Endothelial cell of umbilical vein (primary cell): ENCODE results near the gene IL1RL2. TPM values are rescaled to one million over a fixed set of nuclear protein-coding genes. Genes with fewer than 3 reads are reported as not detected.

ENCODE experiments used
- BruUV-seq: library from RNA; stranded (reverse); fragments of 400-500 nt; replicated peaks from 2 replicates; lab custom pipeline; 2021; lab: Mats Ljungman, UMichigan
- CTCF ChIA-PET: fragments of 300-600, 350-600 bp; sonication (Branson Sonifier 250); formaldehyde crosslinking; loops from one replicate; lab custom pipeline; 2021; ENCODE audit warnings: antibody characterized with exemption, inconsistent platforms; lab: Charles Lee
- POLR2A ChIA-PET: fragments of 300-600, 350-600 bp; sonication (Branson Sonifier 250); formaldehyde crosslinking; loops from one replicate; lab custom pipeline; 2021; ENCODE audit warnings: antibody characterized with exemption, inconsistent platforms; lab: Charles Lee
- DNase-seq: peaks from one replicate; pipeline ENCODE4 v3.0.0-alpha.2; 2011; ENCODE audit warnings: low read depth, low spot score
- FAIRE-seq: peaks from 2 replicates; lab custom pipeline; 2011; peaks lifted over from hg19 to GRCh38; lab: Jason Lieb, UNC
- H2AFZ ChIP-seq: 2 replicates; pipeline ENCODE4 v1.6.0; 2012; ENCODE audit warnings: low read depth, low read length, control low read depth, inconsistent platforms
- H3K27ac ChIP-seq: 2 replicates; pipeline ENCODE4 v1.5.1; 2011; ENCODE audit warnings: low read depth, mild to moderate bottlenecking, control low read depth, low read length, moderate library complexity; ENCODE audit not compliant: insufficient read depth
- H3K27me3 ChIP-seq, 2 experiments: 2 replicates each; pipeline versions ENCODE4 v1.6.0 to v1.6.1; 2011; ENCODE audit warnings: low read length in 2 of 2, mixed read lengths in 1 of 2; ENCODE audit not compliant: control insufficient read depth in 2 of 2, insufficient read depth in 2 of 2
- H3K36me3 ChIP-seq, 2 experiments: 2 replicates in 1 of 2; 3 replicates in 1 of 2; pipeline ENCODE4 v1.5.1; 2011; ENCODE audit warnings: low read length in 2 of 2, mild to moderate bottlenecking in 1 of 2, moderate library complexity in 1 of 2; ENCODE audit not compliant: control insufficient read depth in 2 of 2, insufficient read depth in 2 of 2; ENCODE audit errors: extremely low read depth in 1 of 2
- H3K4me1 ChIP-seq: 3 replicates; pipeline ENCODE4 v1.5.1; 2011; ENCODE audit warnings: mild to moderate bottlenecking, low read length; ENCODE audit not compliant: control insufficient read depth, insufficient read depth; ENCODE audit errors: extremely low read depth
- H3K4me2 ChIP-seq: 2 replicates; pipeline ENCODE4 v1.6.1; 2011; ENCODE audit warnings: low read length, control low read depth, mixed read lengths; ENCODE audit not compliant: insufficient read depth
- H3K4me3 ChIP-seq, 3 experiments: fragments of 200-600 bp in 1 of 3; sonication (generic), shearing (Covaris generic) in 1 of 3; replicated peaks in 1 of 3; 2 replicates each; pipeline ENCODE4 v1.5.1; 2011 to 2016; ENCODE audit warnings: control low read depth in 3 of 3, low read length in 3 of 3, mild to moderate bottlenecking in 2 of 3, inconsistent platforms in 1 of 3, low read depth in 1 of 3, moderate library complexity in 1 of 3; ENCODE audit not compliant: insufficient read depth in 1 of 3
- H3K79me2 ChIP-seq: 2 replicates; pipeline ENCODE4 v1.6.0; 2012; ENCODE audit warnings: low read length, inconsistent platforms; ENCODE audit not compliant: control insufficient read depth, insufficient read depth
- H3K9ac ChIP-seq: replicated peaks from 2 replicates; pipeline ENCODE3; 2011; ENCODE audit warnings: low read length, control low read depth; ENCODE audit not compliant: insufficient read depth; ENCODE audit errors: extremely low read depth
- H3K9me1 ChIP-seq: replicated peaks from 3 replicates; pipeline ENCODE4 v1.6.0; 2011; ENCODE audit warnings: mild to moderate bottlenecking, low read length; ENCODE audit not compliant: control insufficient read depth, insufficient read depth; ENCODE audit errors: extremely low read depth
- H3K9me3 ChIP-seq: replicated peaks from 2 replicates; pipeline ENCODE4 v1.5.1; 2012; ENCODE audit warnings: low read length, inconsistent platforms; ENCODE audit not compliant: control insufficient read depth, insufficient read depth
- H4K20me1 ChIP-seq: replicated peaks from 2 replicates; pipeline ENCODE3; 2011; ENCODE audit warnings: mild to moderate bottlenecking, low read length; ENCODE audit not compliant: control insufficient read depth, insufficient read depth; ENCODE audit errors: extremely low read depth
- CTCF ChIP-seq, 2 donors: IDR thresholded peaks; 1 replicate in 1 of 2; 2 replicates in 1 of 2; pipeline ENCODE4 v1.5.1; 2011; ENCODE audit warnings: low read length in 2 of 2, mild to moderate bottlenecking in 2 of 2, moderate library complexity in 2 of 2, control low read depth in 1 of 2, inconsistent platforms in 1 of 2, low read depth in 1 of 2; ENCODE audit not compliant: insufficient read depth in 1 of 2; ENCODE audit errors: extremely low read depth in 1 of 2
- EZH2 ChIP-seq: IDR thresholded peaks from 2 replicates; pipeline ENCODE4 v1.6.1; 2012; ENCODE audit warnings: borderline replicate concordance, low read depth, mild to moderate bottlenecking, moderate library complexity, low read length, inconsistent platforms; ENCODE audit not compliant: severe bottlenecking
- FOS ChIP-seq: IDR thresholded peaks from 2 replicates; pipeline ENCODE4 v1.6.1; 2011; ENCODE audit warnings: mild to moderate bottlenecking, low read length, moderate library complexity, borderline replicate concordance; ENCODE audit not compliant: insufficient read depth
- GATA2 ChIP-seq: IDR thresholded peaks from 2 replicates; pipeline ENCODE4 v1.7.0; 2011; ENCODE audit warnings: low read depth, mild to moderate bottlenecking, moderate library complexity, mixed read lengths, low read length; ENCODE audit not compliant: insufficient read length, insufficient read depth
- JUN ChIP-seq: IDR thresholded peaks from 2 replicates; pipeline ENCODE4 v1.6.1; 2011; ENCODE audit warnings: borderline replicate concordance, low read depth; ENCODE audit not compliant: insufficient read length, insufficient read depth
- MAX ChIP-seq: IDR thresholded peaks from 2 replicates; pipeline ENCODE4 v1.6.1; 2011; ENCODE audit not compliant: insufficient read depth, insufficient read length
- MYC ChIP-seq: IDR thresholded peaks from one replicate; pipeline ENCODE4 v1.6.1; 2011; ENCODE audit warnings: mild to moderate bottlenecking, low read depth, low read length
- POLR2A ChIP-seq: IDR thresholded peaks from 2 replicates; pipeline ENCODE4 v1.6.1; 2012; ENCODE audit warnings: low read depth, mild to moderate bottlenecking, control low read depth, low read length
- POLR2AphosphoS5 ChIP-seq: IDR thresholded peaks from 2 replicates; pipeline ENCODE4 v1.6.1; 2012; ENCODE audit warnings: low read depth, mild to moderate bottlenecking, control low read depth, low read length, moderate library complexity; ENCODE audit not compliant: insufficient read depth
- dilution Hi-C: fragments of 300-500 bp; cut with MboI; formaldehyde crosslinking; loops from one replicate; pipeline ENCODE4 v1.15.0; 2019; ENCODE audit warnings: low sequenced_read_pairs; ENCODE audit not compliant: extremely low pct_ligation_motif_present
- intact Hi-C: fragments of 100-400 bp; cut with micrococcal nuclease; formaldehyde crosslinking; loops from one replicate; pipeline ENCODE4 v1.10.0; 2022
- polyA plus RNA-seq, 4 experiments: library from polyadenylated mRNA; depleted of rRNA in 3 of 4; stranded (reverse) in 3 of 4; unstranded in 1 of 4; fragments of >200 nt; gene quantifications; 2 replicates each; pipeline versions ENCODE4 v1.2.1 to v1.2.3, GENCODE V29; 2011 to 2012; ENCODE audit warnings: missing spikeins in 1 of 4
- total RNA-seq: library from RNA; stranded (reverse); gene quantifications from 2 replicates; pipeline ENCODE4 v1.2.3, GENCODE V29; 2021

Gene IL1RL2
- total and polyA plus RNA-seq, 2 donors (not counting 3 experiments of a cell fraction or from before 2014, with no cell fraction given), result 0.11 TPM; not detected in 1

- intact Hi-C loops, result no loop called here
These were observed 38.3 kb downstream of the IL1RL2 start for GRCh38 chr2:102224824-102225739.

More at GRCh38 chr2:102224824-102225739, 38.3 kb downstream of the IL1RL2 start:
- no peak overlapping the region for H3K4me2 ChIP-seq
- no peak overlapping the region for H2AFZ ChIP-seq
- H3K4me3 ChIP-seq, result no peak overlapping the region
- no TSS peak for BruUV-seq
- dilution Hi-C loops, result no loop called here
- FAIRE-seq (no peak), DNase-seq (no peak)
- no peak overlapping the region for H3K27ac ChIP-seq
- ChIA-PET POLR2A (no interaction called here), CTCF (interaction anchor here (0.6 to 0.9 kb wide), 2 partner anchors 9 to 205 kb away, joined by 3 read pairs; no protein-coding TSS in a partner anchor)
- H3K9ac ChIP-seq, result no peak overlapping the region
- H3K79me2 ChIP-seq, result no peaks in the 10 kb centered on the region
- TF ChIP-seq FOS (no peak), EZH2 (no peak), MAX (no peak), POLR2A (no peak), JUN (no peak), MYC (no peak), CTCF (IDR thresholded peaks at IDR 0.05; ENCODE audit: extremely low read depth in 1 of 2, insufficient read depth in 1 of 2, low read depth in 1 of 2, low read length in 2 of 2) (no peak), POLR2AphosphoS5 (no peak), GATA2 (no peak)
- no peaks in the 10 kb centered on the region for H3K36me3 ChIP-seq
- H3K27me3 ChIP-seq, result no peaks in the 10 kb centered on the region
- H3K9me1 ChIP-seq, result no peaks in the 10 kb centered on the region
- no peaks in the 10 kb centered on the region for H3K9me3 ChIP-seq
- H3K4me1 ChIP-seq, result peaks cover 25% of the 10 kb centered on the region
- H4K20me1 ChIP-seq, result no peaks in the 10 kb centered on the region
